Heart right ventricle (tissue), 16 donors: ENCODE data around the gene ARHGAP42. TPM values are rescaled to one million over a fixed set of nuclear protein-coding genes. Genes with fewer than 3 reads are reported as not detected.
A peak's percentile ranks its signal among the peaks of the same experiment; 100 is the strongest.

Experiments used
- ATAC-seq, 8 donors: fragments of 200-7000 bp; cut with Tn5 transposase; one replicate each; pipeline ENCODE4 v1.9.1; 2020; ENCODE audit warnings: mild to moderate bottlenecking in 8 of 8, moderate library complexity in 8 of 8, moderate number of reproducible peaks in 1 of 8
- DNase-seq, 2 donors: peaks; one replicate each; pipeline ENCODE4 v3.0.0-alpha.2; 2020
- H3K27ac ChIP-seq, 10 donors: fragments of 200-600 bp; sonication (generic) in 2 of 10; one replicate each; pipeline versions ENCODE4 v1.5.0 to v1.8.0; 2020 to 2022; ENCODE audit warnings: mild to moderate bottlenecking in 3 of 10
- H3K27me3 ChIP-seq, 7 donors: fragments of 200-600 bp; one replicate each; pipeline ENCODE4 v1.8.0; 2021 to 2022; ENCODE audit warnings: mild to moderate bottlenecking in 2 of 7
- H3K36me3 ChIP-seq, 9 donors: fragments of 200-600 bp; sonication (generic) in 1 of 9; one replicate each; pipeline versions ENCODE4 v1.5.0 to v1.8.0; 2020 to 2022; ENCODE audit warnings: mild to moderate bottlenecking in 2 of 9
- H3K4me1 ChIP-seq, 9 donors: fragments of 200-600 bp; sonication (generic) in 1 of 9; one replicate each; pipeline versions ENCODE4 v1.5.0 to v1.8.0; 2020 to 2022; ENCODE audit warnings: mild to moderate bottlenecking in 4 of 9
- H3K4me3 ChIP-seq, 10 donors: fragments of 200-600 bp; sonication (generic) in 2 of 10; one replicate each; pipeline versions ENCODE4 v1.5.0 to v1.8.0; 2020 to 2022; ENCODE audit warnings: mild to moderate bottlenecking in 7 of 10, moderate library complexity in 2 of 10
- H3K9me3 ChIP-seq, 11 donors: fragments of 200-600 bp in 10 of 11; sonication (generic) in 2 of 11; one replicate each; pipeline versions ENCODE4 v1.5.0 to v1.8.0; 2013 to 2022; ENCODE audit warnings: mild to moderate bottlenecking in 2 of 11, control low read depth in 1 of 11, moderate library complexity in 1 of 11
- WGBS, 2 donors: extraction: QIAGEN DNeasy Blood & Tissue Kit; methylation state at CpG; one replicate each; pipeline ENCODE4 v1.1.7; 2013; ENCODE audit warnings: inconsistent platforms in 1 of 2; 5-methylcytosine and 5-hydroxymethylcytosine counted together
- intact Hi-C, 10 donors: fragments of 100-400 bp; cut with DNase I; formaldehyde crosslinking; loops; one replicate each; pipeline versions ENCODE4 v1.11.1 to v1.14.2; 2022
- polyA plus RNA-seq, 2 donors: library from polyadenylated mRNA; stranded (reverse); fragments of 200-250 nt; gene quantifications; one replicate each; pipeline ENCODE4 v1.2.3, GENCODE V29; 2013
- total RNA-seq, 10 donors: library from RNA; stranded (reverse); fragmentation: NEBNext Ultra II Directional in 3 of 10; extraction: Animal tissue kit (Norgen Biotek cat#: 25700) in 3 of 10; gene quantifications; one replicate each; pipeline versions ENCODE4 v1.2.1 to v1.2.4, GENCODE V29; 2021 to 2023
- TF ChIP-seq, protein P1 (sequence below), 9 donors: fragments of 200-600 bp; sonication (generic) in 2 of 9; IDR thresholded peaks; one replicate each; pipeline versions ENCODE4 v1.5.0 to v1.8.0; 2021 to 2022; ENCODE audit warnings: antibody characterized with exemption in 9 of 9, mild to moderate bottlenecking in 5 of 9, moderate library complexity in 1 of 9
- donor health status: Arrhythmogenic right ventricular cardiomyopathy.
- donor health status: ischemic (EF 13 %, LVEDD 7.1; RV severe dilation, severe dysfunction).
- donor health status: healthy with polysubstance abuse.
- donor health status: DM: no; HTN: yes; CAD: no.
- donor health status: DM: no; HTN: no; CAD: no.
- donor health status: ischemic (EF 25% LVEDD 6.9; RV normal size, moderate dysfunction).
- donor health status: ischemic (EF 25% LVEDD 5.7; RV mildly dilated, moderate dysfunction).
- donor health status: healthy.
- donor health status: DM: yes; HTN: yes; CAD: no.
- donor health status: Ischemic cardiomyopathy.
- donor health status: ischemic (EF 35%, LVEDD 5.7; RV mildly dilated, moderate dysfunction).
- donor health status: nonischemic (EF 11% LVEDD 7.7; RV severe dilation, severe dysfunction).
- donor health status: DM: yes; HTN: yes; CAD: no.
- donor health status: PGD.
- donor health status: ischemic (EF 29% LVEDD 5.4; RV normal size, mild dysfunction).
- donor health status: nonischemic (EF 23%, LVEDD 6.1; RV moderate dilation, normal function).

Gene ARHGAP42
- total and polyA plus RNA-seq, 12 donors, result 3.9 to 13.1 (median 8.8) TPM

DNA sequence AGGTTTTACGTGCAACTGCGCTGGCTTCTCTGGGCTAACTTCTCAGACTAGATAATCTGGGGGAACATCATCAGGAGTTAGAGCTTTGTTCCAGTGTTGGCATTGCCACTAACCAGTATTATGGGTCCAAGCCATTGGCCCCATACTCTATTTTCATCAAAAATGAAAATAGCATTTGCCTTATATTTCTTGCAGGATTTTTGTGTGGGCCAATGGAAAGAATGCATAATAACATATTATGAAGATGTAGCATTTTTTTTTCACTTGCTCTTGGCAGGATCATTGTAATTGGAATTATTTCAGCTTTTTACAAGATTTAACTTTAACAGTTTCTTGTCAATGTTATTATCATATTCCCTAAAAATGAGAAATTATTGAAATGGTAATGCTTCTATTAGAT lies 16.1 kb downstream of the ARHGAP42 start:
- DNase-seq, result no peak
- 91 to 95% methylated on average over 2 of the region's 2 CpGs for WGBS, 2 donors
- intact Hi-C loops, result no loop called here

DNA sequence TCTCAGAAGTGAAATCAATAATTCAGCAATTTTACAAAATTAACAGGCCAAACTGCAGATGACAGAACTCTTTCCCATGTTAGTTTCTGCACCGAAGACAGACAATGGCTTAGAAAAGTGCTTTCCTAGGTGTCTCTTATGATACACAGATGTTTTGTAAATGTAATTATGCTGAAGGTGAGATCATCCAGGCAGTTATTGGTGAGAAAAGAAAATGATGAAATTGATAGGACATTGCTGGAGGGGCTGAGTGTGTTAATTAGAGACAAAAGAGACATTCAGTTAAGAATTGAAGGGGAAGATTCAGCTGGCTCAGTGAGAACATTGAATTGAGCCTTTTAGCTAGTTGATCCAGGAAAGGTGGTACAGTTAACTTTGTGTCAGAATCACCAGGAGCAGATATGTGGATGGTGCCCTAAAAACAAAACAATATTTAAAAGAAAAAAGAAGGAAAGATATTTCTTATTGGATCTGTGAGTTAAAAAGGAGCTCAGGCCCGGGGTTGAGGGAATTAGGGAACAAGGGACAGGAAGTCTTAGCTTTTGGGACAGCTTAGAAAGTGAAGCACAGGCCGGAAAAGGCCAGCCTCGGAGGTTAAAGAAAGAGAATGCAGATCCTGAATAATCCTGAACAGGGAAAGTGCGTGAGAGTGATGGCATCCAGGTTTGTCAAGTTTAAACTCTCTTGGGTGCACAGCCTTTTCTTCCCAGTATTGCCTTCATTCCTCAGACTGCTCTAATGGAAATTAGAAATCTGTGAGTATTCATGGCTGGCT lies 16.9 kb downstream of the ARHGAP42 start:
- Histone ChIP-seq H3K27ac (peak overlapping the region in 4 of 10 donors; percentile 13 to 29 (median 20)), H3K4me3 (no peak overlapping the region), H3K9me3 (peaks cover 0 to 6% (median 0%) of the 10 kb centered on the region in 11 donors), H3K27me3 (no peaks in the 10 kb centered on the region), H3K4me1 (peaks cover 0 to 17% (median 5%) of the 10 kb centered on the region in 9 donors), H3K36me3 (peaks cover 0 to 15% (median 0%) of the 10 kb centered on the region in 9 donors)
- 60% methylated on average over 5 of the region's 5 CpGs for WGBS, 2 donors
- DNase-seq, result no peak
- ATAC-seq, result no peak
- intact Hi-C loops, result no loop called here
- TF ChIP-seq, protein P1, sequence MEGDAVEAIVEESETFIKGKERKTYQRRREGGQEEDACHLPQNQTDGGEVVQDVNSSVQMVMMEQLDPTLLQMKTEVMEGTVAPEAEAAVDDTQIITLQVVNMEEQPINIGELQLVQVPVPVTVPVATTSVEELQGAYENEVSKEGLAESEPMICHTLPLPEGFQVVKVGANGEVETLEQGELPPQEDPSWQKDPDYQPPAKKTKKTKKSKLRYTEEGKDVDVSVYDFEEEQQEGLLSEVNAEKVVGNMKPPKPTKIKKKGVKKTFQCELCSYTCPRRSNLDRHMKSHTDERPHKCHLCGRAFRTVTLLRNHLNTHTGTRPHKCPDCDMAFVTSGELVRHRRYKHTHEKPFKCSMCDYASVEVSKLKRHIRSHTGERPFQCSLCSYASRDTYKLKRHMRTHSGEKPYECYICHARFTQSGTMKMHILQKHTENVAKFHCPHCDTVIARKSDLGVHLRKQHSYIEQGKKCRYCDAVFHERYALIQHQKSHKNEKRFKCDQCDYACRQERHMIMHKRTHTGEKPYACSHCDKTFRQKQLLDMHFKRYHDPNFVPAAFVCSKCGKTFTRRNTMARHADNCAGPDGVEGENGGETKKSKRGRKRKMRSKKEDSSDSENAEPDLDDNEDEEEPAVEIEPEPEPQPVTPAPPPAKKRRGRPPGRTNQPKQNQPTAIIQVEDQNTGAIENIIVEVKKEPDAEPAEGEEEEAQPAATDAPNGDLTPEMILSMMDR (IDR thresholded peaks at IDR 0.05), result no peak

More for the DNA sequence above, 16.1 kb downstream of the ARHGAP42 start:
- H3K4me3 ChIP-seq, result no peak overlapping the region
- H3K9me3 ChIP-seq, result peaks cover 0 to 6% (median 0%) of the 10 kb centered on the region in 11 donors
- no peaks in the 10 kb centered on the region for H3K27me3 ChIP-seq
- no peak overlapping the region for H3K27ac ChIP-seq
- H3K4me1 ChIP-seq, result peaks cover 0 to 17% (median 5%) of the 10 kb centered on the region in 9 donors
- peaks cover 0 to 15% (median 0%) of the 10 kb centered on the region in 9 donors for H3K36me3 ChIP-seq
- TF ChIP-seq, protein P1 (IDR thresholded peaks at IDR 0.05), result no peak
- no peak for ATAC-seq

DNA sequence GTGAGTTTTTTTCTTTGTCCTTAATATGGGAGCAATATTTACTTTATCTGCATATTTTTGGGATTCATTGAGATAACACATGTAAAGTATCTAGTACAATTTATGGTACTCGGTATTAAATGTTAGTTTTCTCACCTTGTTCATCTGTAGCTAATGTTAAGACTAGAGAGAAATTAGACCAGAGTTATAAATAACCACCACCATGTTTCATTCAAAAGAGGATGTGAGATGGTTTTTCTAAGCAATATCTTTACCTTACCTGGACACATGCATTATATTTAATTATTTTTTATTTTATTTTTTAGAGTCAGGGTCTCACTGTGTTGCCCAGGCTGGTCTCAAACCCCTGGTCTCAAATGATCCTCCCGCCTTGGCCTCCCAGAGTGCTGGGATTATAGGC lies 18.4 kb downstream of the ARHGAP42 start:
- no peak overlapping the region for H3K27ac ChIP-seq
- intact Hi-C loops, result no loop called here

DNA sequence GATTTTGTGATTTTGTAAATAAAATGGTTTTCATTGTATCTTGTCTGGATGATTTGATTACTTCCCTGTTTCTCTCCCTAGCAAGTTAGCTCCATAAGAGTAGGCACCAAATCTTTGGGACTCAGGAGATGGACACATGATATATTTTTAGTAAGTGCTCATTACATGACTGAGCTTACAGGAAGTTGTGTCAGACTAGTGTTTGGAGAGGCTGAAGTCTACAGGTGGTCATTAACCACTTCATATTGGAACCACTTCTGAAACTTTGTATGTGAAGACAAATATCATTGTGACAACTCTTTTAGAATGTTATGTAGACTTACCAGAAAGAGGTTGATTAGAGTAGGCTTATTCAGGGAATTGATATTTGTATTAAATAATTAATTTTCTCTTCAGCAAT lies 19.1 kb downstream of the ARHGAP42 start:
- ATAC-seq, result peak in 1 of 8 donors; percentile 72
- H3K36me3 ChIP-seq, result peaks cover 0 to 6% (median 0%) of the 10 kb centered on the region in 9 donors
- H3K27me3 ChIP-seq, result no peaks in the 10 kb centered on the region
- TF ChIP-seq, protein P1 (IDR thresholded peaks at IDR 0.05), result no peak
- no peak overlapping the region for H3K27ac ChIP-seq
- H3K4me1 ChIP-seq, result peaks cover 0 to 25% (median 7%) of the 10 kb centered on the region in 9 donors
- no peak for DNase-seq
- intact Hi-C loops, result no loop called here
- peaks cover 0 to 3% (median 0%) of the 10 kb centered on the region in 11 donors for H3K9me3 ChIP-seq
- H3K4me3 ChIP-seq, result no peak overlapping the region

More for the DNA sequence above, 18.4 kb downstream of the ARHGAP42 start:
- DNase-seq (no peak), ATAC-seq (no peak)
- Histone ChIP-seq H3K4me3 (no peak overlapping the region), H3K9me3 (peaks cover 0 to 6% (median 0%) of the 10 kb centered on the region in 11 donors), H3K36me3 (peaks cover 0 to 12% (median 0%) of the 10 kb centered on the region in 9 donors), H3K4me1 (peaks cover 0 to 25% (median 7%) of the 10 kb centered on the region in 9 donors), H3K27me3 (no peaks in the 10 kb centered on the region)
- TF ChIP-seq, protein P1 (IDR thresholded peaks at IDR 0.05), result no peak
- WGBS, 2 donors, result 86 to 88% methylated on average over 2 of the region's 2 CpGs
